Raji (cell line): ENCODE measurements around the gene MARVELD1.

Experiments
- POLR2A ChIP-seq: IDR thresholded peaks from 2 replicates; pipeline ENCODE4 v1.6.1; 2011; ENCODE audit warnings: low read depth, low read length, control low read depth; ENCODE audit not compliant: insufficient read depth

The MARVELD1 gene

GRCh38 chr10:97759158-97759887 lies 45.8 kb downstream of the MARVELD1 start:
- TF ChIP-seq POLR2A = no peak

- TF ChIP-seq POLR2A = no peak
Observed at GRCh38 chr10:97759946-97760345, 46.4 kb downstream of the MARVELD1 start.

- TF ChIP-seq POLR2A = no peak
Observed at GRCh38 chr10:97760461-97761257, 47.1 kb downstream of the MARVELD1 start.

GRCh38 chr10:97761331-97761865 lies 47.9 kb downstream of the MARVELD1 start:
- TF ChIP-seq POLR2A = no peak

- TF ChIP-seq POLR2A = no peak
Observed at GRCh38 chr10:97762056-97762455, 48.5 kb downstream of the MARVELD1 start.

GRCh38 chr10:97762816-97763215 lies 49.3 kb downstream of the MARVELD1 start:
- TF ChIP-seq POLR2A = no peak

- no peak for TF ChIP-seq POLR2A
Observed at GRCh38 chr10:97763411-97763810, 49.9 kb downstream of the MARVELD1 start.

- no peak for TF ChIP-seq POLR2A
Observed at GRCh38 chr10:97763947-97764346, 50.4 kb downstream of the MARVELD1 start.

GRCh38 chr10:97764519-97764931 lies 51.0 kb downstream of the MARVELD1 start:
- no peak for TF ChIP-seq POLR2A

- no peak for TF ChIP-seq POLR2A
Observed at GRCh38 chr10:97765201-97765600, 51.7 kb downstream of the MARVELD1 start.

- TF ChIP-seq POLR2A = no peak
Observed at GRCh38 chr10:97766106-97766810, 52.7 kb downstream of the MARVELD1 start.

- no peak for TF ChIP-seq POLR2A
Observed at GRCh38 chr10:97766996-97767924, 53.7 kb downstream of the MARVELD1 start.
